HG03432 (cell line): Measurements from ENCODE around the gene UBE2Q2.

Source experiments
- ATAC-seq: cut with Tn5 transposase; IDR thresholded peaks from one replicate; pipeline ENCODE4 v1.9.1; 2021; ENCODE audit warnings: mild to moderate bottlenecking, moderate library complexity; ENCODE audit not compliant: unreplicated experiment

The UBE2Q2 gene

GRCh38 chr15:75921732-75922703 is 78.8 kb downstream of the UBE2Q2 start:
- ATAC-seq, result no peak

- ATAC-seq, result no peak
Measured at GRCh38 chr15:75923756-75924155, 80.5 kb downstream of the UBE2Q2 start.

DNA sequence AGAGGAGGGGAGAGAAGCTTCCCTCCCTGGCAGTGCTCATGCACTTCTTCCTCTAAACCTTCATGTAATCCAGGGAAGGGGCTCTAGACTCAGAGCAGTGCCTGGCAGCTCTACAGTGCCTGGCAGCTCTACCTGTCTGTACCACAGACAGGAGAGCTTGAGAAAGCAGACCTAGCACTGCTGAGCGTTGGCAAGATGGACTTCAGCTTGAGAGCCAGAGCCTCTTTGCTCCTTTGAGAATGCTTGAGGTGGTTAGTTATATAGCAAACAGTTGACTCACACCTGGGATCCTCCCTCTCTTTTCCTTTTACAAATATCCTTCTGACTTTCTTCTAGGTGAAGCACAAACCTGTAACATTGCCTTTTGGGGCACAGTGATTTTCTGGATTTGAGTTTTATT is 81.3 kb downstream of the UBE2Q2 start:
- no peak for ATAC-seq

DNA sequence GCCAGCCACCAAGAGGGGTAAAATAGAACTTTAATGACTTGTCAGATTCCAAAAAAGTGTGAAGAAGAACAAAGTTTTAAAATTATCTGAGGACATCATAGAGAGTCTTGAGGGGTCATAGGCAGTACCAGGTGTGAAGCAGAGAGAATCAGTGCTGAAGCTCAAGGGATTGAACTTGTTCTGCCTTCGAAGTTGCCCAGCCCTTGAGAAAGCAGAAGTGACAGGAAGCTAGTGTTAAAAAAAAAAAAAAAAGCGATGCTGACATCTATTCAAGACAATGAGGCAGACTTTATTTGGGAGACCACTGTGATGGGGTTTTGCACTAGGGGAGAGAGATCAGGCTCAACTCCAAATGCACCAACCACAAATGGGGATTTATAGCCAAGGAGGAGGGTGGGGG is 82.2 kb downstream of the UBE2Q2 start:
- no peak for ATAC-seq

GRCh38 chr15:75926931-75927330 is 83.7 kb downstream of the UBE2Q2 start:
- no peak for ATAC-seq

- ATAC-seq, result no peak
Measured at GRCh38 chr15:75927601-75928000, 84.4 kb downstream of the UBE2Q2 start.

- ATAC-seq, result no peak
Measured at GRCh38 chr15:75928680-75929608, 85.7 kb downstream of the UBE2Q2 start.

- no peak for ATAC-seq
Measured at GRCh38 chr15:75929799-75930565, 86.7 kb downstream of the UBE2Q2 start.

- ATAC-seq, result no peak
Measured at GRCh38 chr15:75930866-75931265, 87.6 kb downstream of the UBE2Q2 start.

DNA sequence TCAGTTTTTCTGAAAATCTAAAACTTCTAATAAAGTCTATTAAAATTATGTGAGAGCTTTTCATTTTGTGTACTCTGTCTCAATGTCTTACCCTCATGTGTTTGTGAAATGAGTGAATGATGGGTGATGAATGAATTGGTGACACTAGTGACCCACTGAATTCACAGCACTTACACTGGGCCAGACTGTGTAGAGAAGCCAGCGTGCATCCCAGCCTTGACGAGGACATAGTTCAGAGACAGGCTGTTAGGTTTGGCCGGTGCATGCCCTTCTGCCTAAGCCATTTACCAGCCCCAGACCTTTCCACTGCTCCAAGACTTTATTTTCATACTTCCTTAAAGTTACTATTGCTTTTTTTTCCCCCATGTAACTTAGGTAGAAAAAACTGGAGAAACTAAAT is 99.2 kb downstream of the UBE2Q2 start:
- no peak for ATAC-seq

- no peak for ATAC-seq
Measured at GRCh38 chr15:75943246-75943645, 100.0 kb downstream of the UBE2Q2 start.

GRCh38 chr15:75943713-75944215 is 100.5 kb downstream of the UBE2Q2 start:
- ATAC-seq, result no peak

GRCh38 chr15:75945953-75946352 is 102.7 kb downstream of the UBE2Q2 start:
- ATAC-seq, result no peak

DNA sequence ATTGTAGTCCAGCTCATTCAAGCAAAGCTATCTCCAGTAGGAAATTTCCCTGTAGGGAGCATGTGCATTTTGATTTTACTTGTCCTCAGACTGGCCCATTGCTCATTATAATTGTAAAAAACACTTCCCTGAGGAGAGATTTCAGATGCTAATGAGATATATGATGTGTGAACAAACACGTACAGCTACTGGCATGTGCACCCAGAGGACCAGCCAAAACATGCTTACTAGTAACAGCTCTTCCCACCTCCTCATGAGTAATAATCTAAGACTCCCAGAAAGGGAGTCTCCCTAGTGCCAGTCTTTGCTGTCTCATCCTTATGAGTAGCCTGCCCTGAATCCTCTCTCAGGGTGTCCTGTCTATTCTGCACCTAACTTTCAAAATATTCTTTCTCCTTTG is 103.8 kb downstream of the UBE2Q2 start:
- ATAC-seq, result no peak

- no peak for ATAC-seq
Measured at GRCh38 chr15:75948761-75949296, 105.6 kb downstream of the UBE2Q2 start.
